Lower leg skin (tissue), 3 donors: ENCODE results near the gene SPRED1.

ENCODE experiments used
- CTCF ChIP-seq, 3 donors: fragments of 450-650 bp; IDR thresholded peaks; one replicate each; pipeline ENCODE4 v1.5.1; 2016; ENCODE audit warnings: antibody characterized with exemption in 3 of 3, mild to moderate bottlenecking in 3 of 3, moderate library complexity in 2 of 3
- POLR2A ChIP-seq, 2 donors: fragments of 450-650 bp; IDR thresholded peaks; one replicate each; pipeline ENCODE4 v1.6.1; 2016 to 2017; ENCODE audit warnings: antibody characterized with exemption in 2 of 2, mild to moderate bottlenecking in 1 of 2, moderate library complexity in 1 of 2

- TF ChIP-seq POLR2A (IDR thresholded peaks at IDR 0.05) (no peak), CTCF (IDR thresholded peaks at IDR 0.05) (no peak)
These were observed 51.8 kb downstream of the SPRED1 start for GRCh38 chr15:38304481-38304880.
